NCI-H226 (cell line): ENCODE data around the gene RNF213.

Source experiments
- DNase-seq: peaks from one replicate; pipeline ENCODE4 v3.0.0-alpha.2; 2015

The RNF213 gene

GRCh38 chr17:80377798-80378197 lies 117.1 kb downstream of the RNF213 start:
- DNase-seq, result no peak

- no peak for DNase-seq
Measured at GRCh38 chr17:80379348-80379747, 118.7 kb downstream of the RNF213 start.

GRCh38 chr17:80380068-80380467 lies 119.4 kb downstream of the RNF213 start:
- no peak for DNase-seq

GRCh38 chr17:80380555-80381002 lies 119.9 kb downstream of the RNF213 start:
- DNase-seq, result no peak

GRCh38 chr17:80381416-80381923 lies 120.8 kb downstream of the RNF213 start:
- DNase-seq, result no peak

GRCh38 chr17:80382446-80382845 lies 121.8 kb downstream of the RNF213 start:
- DNase-seq, result no peak

GRCh38 chr17:80382956-80383355 lies 122.3 kb downstream of the RNF213 start:
- no peak for DNase-seq

- DNase-seq, result no peak
Measured at GRCh38 chr17:80384078-80384960, 123.7 kb downstream of the RNF213 start.

GRCh38 chr17:80385046-80385445 lies 124.4 kb downstream of the RNF213 start:
- DNase-seq, result no peak

GRCh38 chr17:80386341-80386740 lies 125.7 kb downstream of the RNF213 start:
- no peak for DNase-seq

GRCh38 chr17:80387071-80387470 lies 126.4 kb downstream of the RNF213 start:
- no peak for DNase-seq

GRCh38 chr17:80388175-80388574 lies 127.5 kb downstream of the RNF213 start:
- DNase-seq, result no peak

GRCh38 chr17:80388601-80389000 lies 127.9 kb downstream of the RNF213 start:
- no peak for DNase-seq

GRCh38 chr17:80389011-80389995 lies 128.7 kb downstream of the RNF213 start:
- no peak for DNase-seq

GRCh38 chr17:80393241-80393890 lies 132.7 kb downstream of the RNF213 start:
- DNase-seq, result no peak

- DNase-seq, result no peak
Measured at GRCh38 chr17:80393961-80394360, 133.3 kb downstream of the RNF213 start.

- DNase-seq, result no peak
Measured at GRCh38 chr17:80394629-80395216, 134.1 kb downstream of the RNF213 start.

GRCh38 chr17:80395402-80396151 lies 134.9 kb downstream of the RNF213 start:
- DNase-seq, result peak; percentile 24

GRCh38 chr17:80396157-80397033 lies 135.7 kb downstream of the RNF213 start:
- DNase-seq, result no peak

GRCh38 chr17:80397034-80397387 lies 136.4 kb downstream of the RNF213 start:
- no peak for DNase-seq

- no peak for DNase-seq
Measured at GRCh38 chr17:80397686-80398085, 137.0 kb downstream of the RNF213 start.
